ENCODE results near the gene RIC8B. TPM values are rescaled to one million over a fixed set of nuclear protein-coding genes. Genes with fewer than 3 reads are reported as not detected.

The RIC8B gene
- total RNA-seq, 2 donors from 2014 or later: 12.9 to 27.5 TPM

DNA sequence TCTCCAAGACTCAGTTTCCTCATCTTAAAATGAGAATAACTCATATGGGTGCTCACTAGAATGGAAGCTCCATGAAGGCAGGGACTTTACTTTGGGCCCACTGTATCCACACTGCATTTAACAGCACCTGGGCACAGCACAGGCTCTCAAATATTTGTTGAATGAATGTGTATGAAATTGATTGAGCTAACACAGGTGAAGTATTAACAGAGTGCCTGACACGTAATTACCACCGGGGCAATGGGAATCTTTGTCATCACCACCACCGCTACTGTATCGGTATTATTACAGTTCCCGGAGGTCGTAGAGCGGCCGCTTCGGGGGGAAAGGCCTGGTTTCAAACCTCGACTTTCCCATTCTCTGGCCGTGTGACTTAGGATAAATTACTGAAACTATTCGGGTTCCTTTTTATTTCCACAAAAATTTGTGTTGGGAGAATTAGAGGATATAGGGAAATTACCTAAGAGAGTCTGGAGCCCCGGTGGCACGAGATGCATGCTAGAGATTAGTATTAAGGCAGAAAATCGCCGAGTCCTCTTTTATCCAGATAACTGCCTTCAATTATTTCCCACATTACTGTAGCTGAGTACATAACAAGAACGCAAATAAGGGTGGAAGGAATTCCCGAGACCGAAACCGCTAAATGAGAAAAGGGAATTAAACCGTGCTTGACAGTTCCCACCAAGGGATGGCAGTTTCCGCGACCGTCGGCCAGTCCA is 1.0 kb upstream of the RIC8B start:
- peaks cover 20 to 45% of the 10 kb centered on the region in 2 donors for H3K4me1 ChIP-seq (ENCODE audit: control insufficient read depth in 1 of 2, low read depth in 2 of 2)
- H3K36me3 ChIP-seq: no peaks in the 10 kb centered on the region
- no peak for TF ChIP-seq CTCF (IDR thresholded peaks at IDR 0.05)
- no peaks in the 10 kb centered on the region for H3K27me3 ChIP-seq (replicated peaks; ENCODE audit: insufficient read depth)
- peak overlapping the region; percentile 92 for H3K27ac ChIP-seq
- no peak for DNase-seq (ENCODE audit: low spot score)
- no peaks in the 10 kb centered on the region for H3K9me3 ChIP-seq
- no peak for ATAC-seq (ENCODE audit: insufficient number of reproducible peaks, low FRiP score, low read depth)
- peak overlapping the region; percentile 74 for H3K4me3 ChIP-seq

- H3K27me3 ChIP-seq (replicated peaks; ENCODE audit: insufficient read depth): no peaks in the 10 kb centered on the region
- no peak for DNase-seq (ENCODE audit: low spot score)
These were observed 484 bp downstream of the RIC8B start for GRCh38 chr12:106774808-106775524.

DNA sequence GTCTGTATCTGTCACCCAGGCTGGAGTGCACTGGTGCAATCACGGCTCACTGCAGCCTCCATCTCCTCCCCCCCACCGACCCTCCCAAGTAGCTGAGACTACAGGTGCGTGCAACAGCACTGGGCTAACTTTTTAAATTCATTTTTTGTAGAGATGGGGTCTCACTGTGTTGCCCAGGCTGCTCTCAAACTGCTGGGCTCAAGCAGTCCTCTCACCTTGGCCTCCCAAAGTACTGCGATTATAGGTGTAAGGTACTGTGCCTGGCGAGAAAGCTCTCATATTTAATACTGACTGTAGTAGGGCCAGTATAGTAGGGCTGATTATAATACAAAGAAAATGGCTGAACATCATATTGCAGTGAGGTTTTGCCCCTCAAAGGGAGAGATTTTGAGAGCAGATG is 2.4 kb downstream of the RIC8B start:
- no peak overlapping the region for H3K27ac ChIP-seq
- DNase-seq (ENCODE audit: low spot score) (no peak), ATAC-seq (ENCODE audit: insufficient number of reproducible peaks, low FRiP score, low read depth) (no peak)
- no peaks in the 10 kb centered on the region for H3K9me3 ChIP-seq
- H3K4me1 ChIP-seq (ENCODE audit: control insufficient read depth in 1 of 2, low read depth in 2 of 2): peaks cover 10 to 27% of the 10 kb centered on the region in 2 donors
- no peak overlapping the region for H3K4me3 ChIP-seq
- no peaks in the 10 kb centered on the region for H3K36me3 ChIP-seq
- H3K27me3 ChIP-seq (replicated peaks; ENCODE audit: insufficient read depth): no peaks in the 10 kb centered on the region
- TF ChIP-seq CTCF (IDR thresholded peaks at IDR 0.05): no peak

More at GRCh38 chr12:106774808-106775524, 484 bp downstream of the RIC8B start:
- Histone ChIP-seq H3K4me3 (peak overlapping the region; percentile 74), H3K27ac (peak overlapping the region; percentile 92), H3K4me1 (ENCODE audit: control insufficient read depth in 1 of 2, low read depth in 2 of 2) (peaks cover 15 to 36% of the 10 kb centered on the region in 2 donors), H3K36me3 (no peaks in the 10 kb centered on the region), H3K9me3 (no peaks in the 10 kb centered on the region)
- ATAC-seq (ENCODE audit: insufficient number of reproducible peaks, low FRiP score, low read depth): no peak
- TF ChIP-seq CTCF (IDR thresholded peaks at IDR 0.05): no peak

DNA sequence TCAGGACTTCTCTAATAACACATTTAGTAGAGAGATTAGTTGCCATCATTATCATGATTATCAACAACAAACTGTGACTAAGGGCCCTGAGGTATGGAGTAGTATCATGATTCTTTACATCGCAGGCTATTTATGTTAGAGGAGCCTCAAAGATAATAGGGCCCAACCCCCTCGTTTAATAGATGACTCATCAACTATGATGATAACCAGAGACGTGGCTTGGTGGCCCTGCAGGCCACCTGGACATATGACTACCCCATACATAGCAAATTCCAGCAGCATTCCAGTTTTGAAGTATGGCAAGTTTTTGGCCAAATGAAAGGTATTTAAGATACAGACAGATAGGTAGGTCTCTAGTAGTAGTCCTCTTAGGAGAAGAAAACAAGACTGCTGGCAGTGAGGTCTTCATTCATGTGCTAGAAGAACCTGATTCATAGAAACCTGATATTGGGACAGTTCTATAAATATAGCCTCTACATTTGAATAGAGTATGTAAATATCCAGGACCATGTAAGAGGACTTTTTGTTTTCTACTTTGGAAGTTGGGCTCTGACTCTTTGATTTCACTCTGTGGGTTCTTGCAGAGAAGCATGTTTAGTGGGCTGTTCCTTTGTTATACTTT is 5.6 kb downstream of the RIC8B start:
- DNase-seq (ENCODE audit: low spot score) (no peak), ATAC-seq (ENCODE audit: insufficient number of reproducible peaks, low FRiP score, low read depth) (no peak)
- H3K36me3 ChIP-seq: peaks cover 5% of the 10 kb centered on the region

More for the DNA sequence above, 5.6 kb downstream of the RIC8B start:
- Histone ChIP-seq H3K4me3 (no peak overlapping the region), H3K9me3 (no peaks in the 10 kb centered on the region), H3K27ac (no peak overlapping the region), H3K4me1 (ENCODE audit: control insufficient read depth in 1 of 2, low read depth in 2 of 2) (peaks cover 15 to 24% of the 10 kb centered on the region in 2 donors), H3K27me3 (replicated peaks; ENCODE audit: insufficient read depth) (no peaks in the 10 kb centered on the region)
- TF ChIP-seq CTCF (IDR thresholded peaks at IDR 0.05): no peak

All from thoracic aorta (tissue), 2 donors.